HG02973 (cell line): ENCODE measurements around the gene TNIP1.

Experiments
- ATAC-seq: cut with Tn5 transposase; IDR thresholded peaks from one replicate; pipeline ENCODE4 v1.9.1; 2021; ENCODE audit warnings: moderate library complexity; ENCODE audit not compliant: unreplicated experiment

Gene TNIP1

GRCh38 chr5:151085517-151086041, 4.7 kb upstream of the TNIP1 start:
- no peak for ATAC-seq

GRCh38 chr5:151084363-151084762, 3.5 kb upstream of the TNIP1 start:
- no peak for ATAC-seq

DNA sequence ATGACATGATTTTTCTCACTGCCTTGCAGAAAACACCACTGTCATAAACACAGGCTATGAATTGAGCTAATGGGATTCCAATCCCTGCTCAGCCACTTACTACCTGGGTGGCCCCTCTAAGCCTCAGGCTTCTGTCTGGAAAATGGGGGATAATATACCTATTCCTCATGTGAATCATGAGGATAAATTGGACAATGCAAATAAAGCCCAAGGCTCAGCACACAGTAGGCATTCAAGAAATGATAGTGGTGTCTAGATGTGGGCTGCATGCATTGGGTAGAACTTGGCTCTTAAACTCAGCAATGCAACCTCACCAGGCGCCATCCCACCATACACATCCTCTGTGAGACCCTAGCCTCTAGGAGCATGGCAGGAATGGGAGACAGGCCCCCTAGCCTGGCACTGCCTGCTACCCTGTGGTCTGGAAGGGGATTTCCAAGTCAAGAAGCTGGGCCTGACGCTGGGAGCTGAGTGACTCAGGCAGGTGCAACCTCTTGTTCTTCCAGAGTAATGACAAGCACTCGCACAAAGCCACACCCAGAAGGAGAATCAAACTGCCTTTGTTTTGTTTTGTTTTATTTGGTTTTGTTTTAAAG, 2.3 kb upstream of the TNIP1 start:
- ATAC-seq, result no peak

- no peak for ATAC-seq
These were observed 1.6 kb upstream of the TNIP1 start for GRCh38 chr5:151082282-151082902.

DNA sequence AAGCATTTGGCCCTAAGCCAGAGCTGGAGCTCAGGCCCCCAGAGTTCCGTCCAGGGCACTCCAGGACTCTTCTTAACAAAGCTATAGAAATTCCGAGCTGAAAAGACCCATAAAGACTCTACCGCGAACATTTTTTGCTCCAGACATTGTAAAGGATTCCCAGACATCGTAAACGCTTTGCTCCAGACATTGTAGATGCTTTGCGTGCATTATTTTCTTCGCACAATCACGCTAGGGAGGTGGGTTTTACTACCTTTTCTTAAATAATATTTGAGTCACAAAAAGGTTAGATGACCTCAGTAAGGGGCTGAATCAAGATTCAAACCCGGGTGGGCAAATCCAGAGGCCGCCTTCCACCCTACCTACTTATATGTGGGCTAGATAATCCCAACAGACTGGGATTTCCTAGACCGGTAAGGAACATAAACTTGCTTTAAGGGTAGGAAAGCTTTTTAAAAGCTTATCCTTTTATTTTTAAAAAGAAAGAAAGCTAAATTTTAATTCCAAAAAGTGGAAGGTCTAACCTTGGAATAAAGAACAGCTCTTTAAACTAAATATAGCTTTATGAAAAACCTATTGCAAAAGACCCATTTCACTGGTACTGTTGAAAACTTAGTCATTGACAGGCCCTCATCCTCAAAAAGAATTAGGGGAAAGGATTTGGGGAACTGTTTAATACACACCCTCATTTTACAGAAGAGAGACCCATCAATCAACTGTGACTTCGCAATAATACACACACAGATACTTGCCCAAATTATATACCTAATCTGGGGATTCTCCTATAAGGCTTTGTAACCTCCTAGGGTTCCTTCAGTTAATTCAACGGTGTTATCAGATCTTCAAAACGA, 822 bp upstream of the TNIP1 start:
- no peak for ATAC-seq

DNA sequence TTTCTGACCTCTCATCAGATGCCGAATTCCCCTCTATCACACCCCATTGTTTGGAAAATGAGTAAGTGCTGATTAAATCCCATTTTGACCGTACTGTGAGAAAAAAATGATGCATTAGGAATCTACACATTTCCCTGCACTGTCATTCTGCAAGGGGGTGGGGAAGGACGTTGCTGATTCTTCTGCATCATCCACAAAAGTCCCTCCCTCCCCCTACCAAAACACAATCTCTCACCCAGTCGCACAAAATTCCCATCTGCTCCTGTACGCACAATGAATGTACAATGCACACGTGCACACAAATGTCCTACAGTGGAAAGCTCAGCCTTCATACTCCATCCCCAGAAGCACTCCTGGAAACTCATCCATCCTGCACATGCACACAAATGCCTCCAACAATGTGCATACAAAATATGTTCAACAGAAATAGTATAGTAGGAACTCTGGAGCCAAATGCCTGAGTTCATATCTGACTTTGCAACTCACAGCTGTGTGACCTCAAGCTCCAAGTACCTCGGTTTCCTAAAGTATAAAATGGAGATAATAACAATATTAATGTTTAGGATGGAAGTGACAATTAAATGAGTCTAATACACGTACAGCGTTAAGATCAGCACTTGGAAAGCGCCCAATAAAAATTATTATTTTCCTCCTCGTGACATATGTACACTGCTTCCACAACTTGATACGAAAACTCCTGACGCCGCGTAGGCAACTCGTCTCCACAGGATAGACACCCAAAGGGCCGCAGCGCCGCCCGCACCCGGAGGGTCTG, 809 bp downstream of the TNIP1 start:
- no peak for ATAC-seq

DNA sequence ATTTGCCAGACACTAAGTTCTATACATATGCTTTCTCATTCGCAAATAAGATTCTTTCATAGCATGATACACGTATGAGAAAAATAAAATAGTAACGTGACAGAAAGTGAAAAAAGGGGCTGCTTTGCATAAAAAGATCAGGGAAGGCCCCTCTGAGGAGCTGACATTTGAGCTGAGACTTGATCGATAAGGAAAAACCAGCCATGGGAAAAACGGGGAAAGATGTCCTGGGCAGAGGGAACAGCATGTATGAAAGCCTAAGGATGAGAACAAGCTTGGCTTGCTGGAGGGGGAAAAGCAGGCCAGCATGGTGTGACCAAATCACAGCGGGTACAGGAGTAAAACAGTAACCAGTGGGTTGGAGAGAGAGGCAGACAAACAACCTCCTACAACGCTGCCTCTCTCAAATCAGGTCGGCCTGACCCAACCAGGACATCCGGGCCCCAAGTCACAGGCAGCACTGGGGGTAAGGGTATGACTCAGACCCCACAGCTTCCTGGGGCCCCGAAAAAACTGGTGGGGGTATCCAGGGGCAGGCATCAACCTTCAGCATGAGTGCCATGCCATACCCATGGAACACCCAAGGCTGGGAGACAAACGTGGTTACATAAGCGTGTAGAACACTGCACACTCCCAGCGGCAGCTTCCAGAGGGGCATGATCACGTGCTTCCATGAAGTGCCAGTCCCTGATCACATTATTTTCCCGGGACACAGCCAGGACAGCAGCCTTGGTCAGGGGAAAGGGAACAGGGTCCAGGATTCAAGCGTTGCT, 2.2 kb downstream of the TNIP1 start:
- ATAC-seq, result peak; percentile 46

GRCh38 chr5:151077967-151078366, 2.9 kb downstream of the TNIP1 start:
- no peak for ATAC-seq

- no peak for ATAC-seq
These were observed 3.4 kb downstream of the TNIP1 start for GRCh38 chr5:151077419-151077818.

GRCh38 chr5:151076616-151077015, 4.2 kb downstream of the TNIP1 start:
- ATAC-seq, result no peak

DNA sequence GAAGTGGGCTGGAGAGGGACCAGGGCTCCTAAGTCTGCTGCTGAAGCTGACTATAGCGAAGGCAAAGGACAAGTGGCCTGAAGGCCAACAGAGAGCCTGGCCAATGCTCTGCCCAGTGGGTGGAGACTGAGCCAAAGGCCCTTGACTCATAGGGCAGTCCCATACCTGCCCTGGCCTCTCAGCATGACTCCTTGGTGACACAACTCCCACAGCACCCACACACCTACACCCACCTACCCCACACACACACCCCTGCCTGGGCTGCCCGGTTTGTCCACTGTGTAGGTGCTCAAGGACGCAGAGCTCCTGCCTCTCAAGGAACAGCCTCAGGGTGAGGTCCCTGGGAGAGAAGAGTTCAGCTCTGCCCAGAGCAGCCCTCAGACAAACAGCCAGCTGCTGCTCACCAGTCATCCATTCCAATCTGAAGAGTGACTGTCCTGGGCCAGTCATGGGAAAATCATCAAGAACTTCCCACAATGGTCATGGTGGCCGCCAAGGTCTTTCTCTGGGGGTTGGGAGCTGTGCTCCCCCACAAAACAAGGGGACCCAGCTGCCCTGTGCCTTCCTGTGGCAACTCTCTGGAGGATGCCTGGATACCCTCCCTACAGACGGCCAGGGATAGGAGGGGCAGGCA, 5.0 kb downstream of the TNIP1 start:
- ATAC-seq, result no peak

GRCh38 chr5:151074557-151074956, 6.3 kb downstream of the TNIP1 start:
- no peak for ATAC-seq

DNA sequence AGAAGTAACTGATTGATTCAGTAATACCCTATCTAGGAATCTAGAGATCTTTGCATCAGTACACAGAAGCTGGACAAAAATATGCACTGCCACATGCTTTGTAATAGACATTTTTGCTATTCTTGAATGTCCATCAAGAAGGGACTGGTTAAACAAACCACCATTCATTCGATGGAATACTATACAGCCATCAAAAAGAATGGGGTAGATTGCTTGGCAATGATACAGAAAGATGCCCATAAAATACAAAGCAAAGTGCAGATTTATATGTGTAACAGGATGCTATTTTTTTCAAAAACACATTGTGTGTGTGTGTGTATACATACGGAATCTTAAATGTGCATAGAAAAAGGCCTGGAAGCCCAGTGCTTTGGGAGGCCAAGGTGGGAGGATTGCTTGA, 7.6 kb downstream of the TNIP1 start:
- no peak for ATAC-seq

DNA sequence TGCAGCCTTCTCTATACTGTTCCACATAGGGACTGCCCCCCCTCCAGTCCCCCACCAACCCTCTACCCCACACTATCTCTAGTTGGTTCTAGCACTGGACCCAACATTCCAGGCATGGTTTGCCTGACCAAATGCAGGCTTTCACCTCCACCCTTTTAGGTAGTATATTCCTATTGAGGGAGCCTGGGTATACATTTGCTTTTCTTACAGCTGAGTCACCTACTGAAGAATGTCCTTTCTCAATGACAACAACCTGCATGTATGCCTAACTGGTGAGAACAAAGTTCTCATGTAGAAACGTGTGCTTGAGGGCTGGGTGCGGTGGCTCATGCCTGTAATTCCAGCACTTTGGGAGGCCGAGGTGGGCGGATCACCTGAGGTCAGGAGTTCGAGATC, 8.2 kb downstream of the TNIP1 start:
- ATAC-seq, result no peak

GRCh38 chr5:151071848-151072629, 8.8 kb downstream of the TNIP1 start:
- ATAC-seq, result no peak

DNA sequence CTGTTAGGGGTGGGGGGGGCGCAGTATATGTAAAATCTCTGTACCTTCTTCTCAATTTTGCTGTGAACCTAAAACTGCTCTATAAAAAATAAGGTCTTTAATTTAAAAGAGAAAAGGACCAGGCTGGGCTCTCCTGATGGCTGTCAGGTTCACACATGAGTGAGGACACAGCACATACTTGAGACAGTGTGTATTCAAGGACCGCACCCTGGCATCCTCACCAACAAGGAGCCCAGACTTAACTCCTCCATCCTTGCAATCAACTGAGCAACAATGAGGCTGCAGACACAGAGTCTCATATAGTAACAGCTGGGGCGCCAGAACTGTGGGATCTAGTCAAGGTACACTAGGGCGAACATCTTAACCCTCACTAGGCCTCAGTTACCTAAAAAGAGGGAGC, 9.8 kb downstream of the TNIP1 start:
- no peak for ATAC-seq

- ATAC-seq, result no peak
These were observed 10.4 kb downstream of the TNIP1 start for GRCh38 chr5:151070449-151070848.

DNA sequence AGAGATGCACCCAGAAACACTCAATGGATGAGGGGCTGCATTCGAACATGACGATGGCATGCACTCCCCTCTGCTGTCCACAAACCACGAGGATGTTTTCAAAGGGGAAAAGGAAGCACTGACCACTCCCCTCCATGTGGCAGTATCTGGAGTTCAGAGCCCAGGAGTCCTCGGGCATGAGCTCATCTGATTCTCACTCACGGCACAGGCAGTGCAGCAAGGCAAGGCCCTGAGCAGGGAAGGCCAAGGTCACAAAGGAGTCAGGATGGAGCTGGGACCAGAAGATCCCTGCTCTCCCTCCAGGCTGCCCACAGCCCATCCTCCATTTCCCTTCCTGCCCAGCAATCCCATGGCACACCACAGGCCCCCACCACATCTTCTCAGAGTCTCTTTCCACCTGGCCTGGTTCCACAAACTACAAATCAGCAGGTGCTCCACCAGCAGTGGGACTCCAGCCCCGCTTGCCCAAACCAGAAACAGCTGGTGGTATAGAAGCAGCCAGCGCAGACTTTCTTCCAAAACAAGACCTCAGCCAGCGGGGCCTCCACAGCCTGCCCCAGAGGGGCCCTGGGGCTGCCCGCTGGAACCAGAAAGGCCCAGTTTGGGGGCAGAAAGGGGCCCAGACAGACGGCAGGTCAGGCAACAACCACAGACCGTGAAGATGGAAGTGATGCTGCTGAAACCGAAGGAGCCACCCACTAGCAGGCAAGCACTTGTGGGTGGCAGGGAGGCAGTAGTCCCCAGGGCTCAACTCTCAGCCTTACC, 12.2 kb downstream of the TNIP1 start:
- ATAC-seq, result peak; percentile 44
